Measurements from ENCODE around the gene NOM1. TPM values are rescaled to one million over a fixed set of nuclear protein-coding genes. Genes with fewer than 3 reads are reported as not detected.
A peak's percentile ranks its signal among the peaks of the same experiment; 100 is the strongest.

The NOM1 gene
- polyA plus RNA-seq, 1 donor = 21.2 TPM

DNA sequence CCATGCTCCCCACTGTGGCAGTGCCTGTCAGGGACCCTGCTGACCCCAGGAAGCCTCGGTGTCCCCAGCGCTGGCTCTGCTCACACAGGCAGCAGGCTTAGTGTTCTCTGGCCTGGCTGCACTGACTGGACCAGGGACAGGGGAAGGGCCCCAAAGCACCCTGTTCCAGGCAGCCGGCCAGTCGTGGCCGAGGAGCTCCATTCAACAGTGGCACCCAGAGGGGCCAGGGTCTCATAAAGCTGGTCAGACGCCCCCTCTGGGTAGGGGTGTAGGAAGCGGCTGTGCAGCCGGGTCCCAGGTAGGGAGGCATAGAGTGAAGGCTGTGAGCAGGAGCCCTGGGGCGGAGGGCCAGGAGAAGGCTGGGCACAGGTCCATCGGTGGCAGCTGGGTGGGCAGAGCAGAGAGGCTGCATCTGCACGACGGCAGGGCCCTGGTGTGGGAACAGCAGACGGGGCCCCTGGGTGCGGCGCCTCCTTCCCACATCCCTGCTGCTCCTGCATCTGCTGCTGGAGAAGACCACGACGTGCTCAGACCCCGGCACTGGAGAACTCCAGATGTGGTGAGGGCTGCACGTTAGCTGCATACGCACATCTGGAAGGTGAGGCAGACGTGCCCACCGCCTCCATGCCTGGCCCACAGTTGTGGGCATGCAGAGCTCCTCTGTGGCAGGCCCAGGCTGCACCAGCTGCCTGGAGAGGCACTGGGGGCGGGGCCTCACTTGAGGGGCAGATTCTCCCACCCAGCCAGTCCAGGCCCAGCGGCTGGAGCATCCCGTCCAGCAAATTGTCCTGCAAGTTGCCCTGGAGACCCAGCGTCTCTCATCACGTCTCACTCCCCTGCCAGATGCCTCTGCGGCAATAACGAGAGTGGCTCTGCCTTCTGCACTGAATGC is 35.8 kb downstream of the NOM1 start:
- DNase-seq = no peak
- no peaks in the 10 kb centered on the region for H3K36me3 ChIP-seq (ENCODE audit: control insufficient read depth, insufficient read depth, low read length)
- no peaks in the 10 kb centered on the region for H3K4me1 ChIP-seq (ENCODE audit: control insufficient read depth, insufficient read depth, low read length)
- no peaks in the 10 kb centered on the region for H3K9me3 ChIP-seq (ENCODE audit: control insufficient read depth, low read depth, low read length)
- no peak overlapping the region for H3K4me3 ChIP-seq (ENCODE audit: low read length)
- no CpG with 5 or more reads among the region's 29 CpGs for WGBS (ENCODE audit: insufficient coverage, low lambda C conversion rate)
- H3K27me3 ChIP-seq (ENCODE audit: control insufficient read depth, insufficient read depth, low read length) = no peaks in the 10 kb centered on the region
- H3K27ac ChIP-seq (ENCODE audit: low read length) = no peak overlapping the region

DNA sequence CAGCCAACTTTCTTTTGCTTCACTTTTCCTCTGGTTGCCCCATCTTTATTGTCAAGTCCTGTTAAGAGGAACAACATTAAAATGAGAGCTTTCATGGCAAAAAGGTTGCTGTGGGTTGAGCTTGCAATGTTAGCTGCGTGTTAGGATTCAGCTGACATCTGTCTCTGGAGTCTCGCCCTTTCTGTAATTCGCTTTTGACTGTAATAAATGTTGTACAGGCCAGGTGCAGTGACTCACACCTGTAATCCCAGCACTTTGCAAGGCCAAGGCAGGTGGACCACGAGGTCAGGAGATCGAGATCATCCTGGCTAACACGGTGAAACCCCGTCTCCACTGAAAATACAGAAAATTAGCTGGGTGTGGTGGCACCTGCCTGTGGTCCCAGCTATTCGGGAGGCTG is 36.9 kb downstream of the NOM1 start:
- no CpG with 5 or more reads among the region's 8 CpGs for WGBS (ENCODE audit: insufficient coverage, low lambda C conversion rate)
- Histone ChIP-seq H3K27ac (ENCODE audit: low read length) (no peak overlapping the region), H3K36me3 (ENCODE audit: control insufficient read depth, insufficient read depth, low read length) (no peaks in the 10 kb centered on the region), H3K4me3 (ENCODE audit: low read length) (no peak overlapping the region), H3K9me3 (ENCODE audit: control insufficient read depth, low read depth, low read length) (no peaks in the 10 kb centered on the region), H3K4me1 (ENCODE audit: control insufficient read depth, insufficient read depth, low read length) (no peaks in the 10 kb centered on the region), H3K27me3 (ENCODE audit: control insufficient read depth, insufficient read depth, low read length) (no peaks in the 10 kb centered on the region)
- no peak for DNase-seq

DNA sequence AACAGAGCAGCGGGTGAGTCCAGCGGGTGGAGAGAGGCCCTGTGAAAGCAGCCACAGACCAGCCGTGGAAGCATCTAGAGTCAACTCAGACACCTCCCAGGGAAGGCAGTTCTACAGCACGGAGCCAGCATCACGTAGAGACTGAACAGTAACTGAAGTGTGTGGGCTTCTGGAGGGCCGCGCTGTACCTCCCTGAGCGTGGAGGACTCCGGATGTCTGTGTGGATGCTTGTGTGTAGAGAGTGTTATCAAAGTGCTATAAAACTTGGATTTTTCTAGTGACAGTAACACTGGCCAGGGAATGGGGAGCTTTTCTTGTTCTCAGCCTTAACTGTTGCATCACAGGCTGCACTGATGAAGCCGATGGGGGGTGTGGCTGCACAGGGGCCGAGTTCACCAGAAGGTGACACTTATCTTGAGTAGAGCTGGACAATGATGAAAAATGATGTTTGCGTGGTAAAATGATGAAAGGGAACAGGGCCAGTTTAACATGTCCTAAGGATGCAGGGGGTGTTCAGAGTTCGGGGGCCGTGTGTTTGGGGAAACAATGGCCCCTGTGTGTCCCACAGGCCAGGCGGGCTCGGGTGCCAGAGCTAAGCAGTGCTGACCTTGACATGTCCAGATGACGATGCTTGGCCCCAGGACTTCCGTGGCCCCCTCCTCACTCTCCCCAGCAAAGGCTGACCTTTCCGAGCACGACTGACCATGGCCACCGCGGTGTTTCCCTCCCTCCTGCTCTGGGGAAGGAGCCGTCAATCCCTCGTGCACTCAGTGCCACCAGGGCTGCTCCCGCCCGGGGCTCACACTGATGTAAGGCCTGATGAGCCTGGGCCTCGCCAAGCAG is 39.1 kb downstream of the NOM1 start:
- peaks cover 3% of the 10 kb centered on the region for H3K27me3 ChIP-seq (ENCODE audit: control insufficient read depth, insufficient read depth, low read length)
- no peaks in the 10 kb centered on the region for H3K36me3 ChIP-seq (ENCODE audit: control insufficient read depth, insufficient read depth, low read length)
- no peak overlapping the region for H3K27ac ChIP-seq (ENCODE audit: low read length)
- WGBS (ENCODE audit: insufficient coverage, low lambda C conversion rate) = no CpG with 5 or more reads among the region's 27 CpGs
- H3K9me3 ChIP-seq (ENCODE audit: control insufficient read depth, low read depth, low read length) = no peaks in the 10 kb centered on the region
- DNase-seq = no peak
- peaks cover 6% of the 10 kb centered on the region for H3K4me1 ChIP-seq (ENCODE audit: control insufficient read depth, insufficient read depth, low read length)
- H3K4me3 ChIP-seq (ENCODE audit: low read length) = no peak overlapping the region

DNA sequence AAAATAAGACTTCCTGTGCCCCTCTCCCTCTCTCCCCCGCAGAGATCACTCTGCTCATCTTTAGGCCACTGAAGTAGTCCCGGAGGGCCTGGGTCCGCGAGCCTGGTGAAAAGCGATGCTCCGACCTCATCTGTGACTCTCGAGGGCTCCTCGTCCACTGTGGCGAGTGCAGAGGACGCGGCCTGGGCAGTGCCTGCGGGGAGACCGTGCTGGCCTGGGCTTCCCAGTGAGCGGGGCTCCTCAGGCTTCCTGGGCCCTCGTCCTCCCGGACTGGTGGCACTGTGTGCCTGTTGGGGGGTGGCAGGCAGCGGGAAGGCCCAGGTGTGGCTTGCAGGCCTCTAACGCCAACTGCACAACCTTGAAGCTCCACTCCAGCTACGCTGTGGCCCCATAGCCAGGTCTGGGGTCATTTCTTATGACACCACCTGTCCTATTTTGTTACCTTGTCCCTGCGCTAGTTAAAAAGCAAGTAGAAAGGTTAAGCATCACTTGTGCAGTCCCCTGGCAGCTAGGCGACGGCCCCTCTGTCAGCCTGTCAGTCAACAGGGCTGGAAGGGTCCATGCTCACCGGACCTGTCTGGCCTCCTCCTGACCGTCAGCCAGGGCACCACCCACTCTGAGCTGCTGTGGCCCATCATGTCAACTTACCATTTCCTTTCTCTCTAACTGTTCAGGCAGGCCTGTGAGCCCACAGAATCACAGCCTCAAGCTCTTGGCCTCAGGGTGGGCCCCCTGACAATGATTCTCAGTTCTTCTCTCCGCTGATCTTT is 40.4 kb downstream of the NOM1 start:
- peaks cover 6% of the 10 kb centered on the region for H3K4me1 ChIP-seq (ENCODE audit: control insufficient read depth, insufficient read depth, low read length)
- no CpG with 5 or more reads among the region's 25 CpGs for WGBS (ENCODE audit: insufficient coverage, low lambda C conversion rate)
- H3K9me3 ChIP-seq (ENCODE audit: control insufficient read depth, low read depth, low read length) = no peaks in the 10 kb centered on the region
- DNase-seq = no peak
- H3K36me3 ChIP-seq (ENCODE audit: control insufficient read depth, insufficient read depth, low read length) = no peaks in the 10 kb centered on the region
- H3K27me3 ChIP-seq (ENCODE audit: control insufficient read depth, insufficient read depth, low read length) = peaks cover 3% of the 10 kb centered on the region
- H3K27ac ChIP-seq (ENCODE audit: low read length) = no peak overlapping the region
- no peak overlapping the region for H3K4me3 ChIP-seq (ENCODE audit: low read length)

DNA sequence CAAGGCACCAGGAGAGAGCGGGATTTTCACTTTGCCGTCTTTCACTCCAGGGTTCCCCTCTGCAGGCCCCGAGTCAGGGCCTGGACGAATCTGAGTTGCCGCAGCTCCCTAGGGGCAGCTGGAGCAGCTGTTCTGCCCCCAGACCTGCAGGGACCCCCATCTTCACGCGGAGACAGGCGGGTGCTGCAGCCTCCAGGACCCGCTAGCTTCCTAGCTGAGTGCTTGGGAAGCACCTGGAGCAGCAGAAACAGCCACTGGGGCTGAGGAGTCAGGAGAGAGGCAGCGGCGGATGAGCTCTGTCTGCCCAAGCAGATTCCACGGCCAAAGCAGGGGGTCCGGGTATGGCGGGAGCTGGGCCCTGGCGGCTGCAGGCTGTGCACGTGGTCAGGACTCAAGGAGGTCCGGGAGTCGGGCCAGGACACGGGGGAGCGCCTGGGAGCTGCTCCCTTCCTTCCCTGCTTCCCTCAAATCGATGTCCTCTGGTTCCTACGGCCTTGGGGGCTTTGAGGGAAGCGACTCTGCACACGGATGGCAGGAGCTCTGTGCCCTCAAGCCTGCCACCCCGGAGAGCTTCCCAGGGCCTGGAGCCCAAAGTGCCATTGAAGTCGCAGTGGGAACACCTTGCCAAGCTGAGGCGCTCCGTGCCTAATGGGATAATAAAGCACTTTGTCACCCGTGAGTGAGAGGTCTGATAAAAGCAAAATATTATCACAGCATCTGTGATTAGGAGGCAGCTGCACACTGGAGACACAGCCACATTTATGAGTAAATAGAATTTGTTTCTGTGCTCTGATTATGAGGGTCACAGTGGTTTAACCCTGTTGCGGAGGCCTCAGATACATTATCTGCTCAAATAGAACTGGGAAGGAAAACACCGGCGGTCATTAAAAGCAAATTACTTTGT is 43.8 kb downstream of the NOM1 start:
- no CpG with 5 or more reads among the region's 32 CpGs for WGBS (ENCODE audit: insufficient coverage, low lambda C conversion rate)
- Histone ChIP-seq H3K4me3 (ENCODE audit: low read length) (no peak overlapping the region), H3K27me3 (ENCODE audit: control insufficient read depth, insufficient read depth, low read length) (peaks cover 7% of the 10 kb centered on the region), H3K27ac (ENCODE audit: low read length) (no peak overlapping the region), H3K9me3 (ENCODE audit: control insufficient read depth, low read depth, low read length) (no peaks in the 10 kb centered on the region), H3K36me3 (ENCODE audit: control insufficient read depth, insufficient read depth, low read length) (no peaks in the 10 kb centered on the region), H3K4me1 (ENCODE audit: control insufficient read depth, insufficient read depth, low read length) (peaks cover 6% of the 10 kb centered on the region)
- peak in 1 of 2 donors; percentile 55 for DNase-seq

DNA sequence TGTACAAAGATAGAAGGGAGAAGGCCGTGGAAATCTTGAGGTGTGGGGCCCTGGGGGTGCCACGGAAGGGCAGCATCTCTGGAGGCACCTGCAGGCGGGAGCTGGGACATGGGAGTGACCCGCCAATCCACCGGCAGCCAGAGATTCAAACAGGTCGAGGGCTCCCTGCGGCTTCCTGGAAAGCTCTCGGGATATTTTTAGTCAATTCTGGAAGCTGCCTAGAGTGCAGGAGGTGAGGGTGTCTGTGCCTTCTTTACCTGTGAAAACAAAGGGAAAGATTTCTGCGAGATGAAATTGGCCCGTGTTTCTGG is 44.4 kb downstream of the NOM1 start:
- H3K27me3 ChIP-seq (ENCODE audit: control insufficient read depth, insufficient read depth, low read length) = peaks cover 12% of the 10 kb centered on the region
- H3K9me3 ChIP-seq (ENCODE audit: control insufficient read depth, low read depth, low read length) = no peaks in the 10 kb centered on the region
- no peak for DNase-seq
- no peak overlapping the region for H3K27ac ChIP-seq (ENCODE audit: low read length)
- H3K4me1 ChIP-seq (ENCODE audit: control insufficient read depth, insufficient read depth, low read length) = peaks cover 8% of the 10 kb centered on the region
- no CpG with 5 or more reads among the region's 10 CpGs for WGBS (ENCODE audit: insufficient coverage, low lambda C conversion rate)
- no peak overlapping the region for H3K4me3 ChIP-seq (ENCODE audit: low read length)
- H3K36me3 ChIP-seq (ENCODE audit: control insufficient read depth, insufficient read depth, low read length) = no peaks in the 10 kb centered on the region

DNA sequence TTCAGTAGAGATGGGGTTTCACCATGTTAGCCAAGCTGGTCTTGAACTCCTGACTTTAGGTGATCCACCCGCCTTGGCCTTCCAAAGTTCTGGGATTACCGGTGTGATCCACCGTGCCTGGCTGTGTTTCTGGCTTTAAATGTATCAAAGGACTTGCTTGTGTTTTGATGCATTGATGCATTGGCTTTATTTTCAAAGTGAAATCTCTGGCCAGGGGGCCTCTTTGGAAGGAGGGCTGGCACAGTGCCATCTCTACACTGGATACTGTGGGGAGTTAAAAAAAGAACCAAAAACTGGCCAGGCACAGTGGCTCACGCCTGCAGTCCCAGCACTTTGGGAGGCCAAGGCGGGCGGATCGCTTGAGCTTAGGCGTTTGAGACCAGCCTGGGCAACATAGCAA is 44.9 kb downstream of the NOM1 start:
- Histone ChIP-seq H3K4me1 (ENCODE audit: control insufficient read depth, insufficient read depth, low read length) (peaks cover 13% of the 10 kb centered on the region), H3K27ac (ENCODE audit: low read length) (no peak overlapping the region), H3K9me3 (ENCODE audit: control insufficient read depth, low read depth, low read length) (no peaks in the 10 kb centered on the region), H3K36me3 (ENCODE audit: control insufficient read depth, insufficient read depth, low read length) (no peaks in the 10 kb centered on the region), H3K27me3 (ENCODE audit: control insufficient read depth, insufficient read depth, low read length) (peaks cover 17% of the 10 kb centered on the region), H3K4me3 (ENCODE audit: low read length) (no peak overlapping the region)
- WGBS (ENCODE audit: insufficient coverage, low lambda C conversion rate) = 100% methylated on average over 1 of the region's 8 CpGs
- no peak for DNase-seq

DNA sequence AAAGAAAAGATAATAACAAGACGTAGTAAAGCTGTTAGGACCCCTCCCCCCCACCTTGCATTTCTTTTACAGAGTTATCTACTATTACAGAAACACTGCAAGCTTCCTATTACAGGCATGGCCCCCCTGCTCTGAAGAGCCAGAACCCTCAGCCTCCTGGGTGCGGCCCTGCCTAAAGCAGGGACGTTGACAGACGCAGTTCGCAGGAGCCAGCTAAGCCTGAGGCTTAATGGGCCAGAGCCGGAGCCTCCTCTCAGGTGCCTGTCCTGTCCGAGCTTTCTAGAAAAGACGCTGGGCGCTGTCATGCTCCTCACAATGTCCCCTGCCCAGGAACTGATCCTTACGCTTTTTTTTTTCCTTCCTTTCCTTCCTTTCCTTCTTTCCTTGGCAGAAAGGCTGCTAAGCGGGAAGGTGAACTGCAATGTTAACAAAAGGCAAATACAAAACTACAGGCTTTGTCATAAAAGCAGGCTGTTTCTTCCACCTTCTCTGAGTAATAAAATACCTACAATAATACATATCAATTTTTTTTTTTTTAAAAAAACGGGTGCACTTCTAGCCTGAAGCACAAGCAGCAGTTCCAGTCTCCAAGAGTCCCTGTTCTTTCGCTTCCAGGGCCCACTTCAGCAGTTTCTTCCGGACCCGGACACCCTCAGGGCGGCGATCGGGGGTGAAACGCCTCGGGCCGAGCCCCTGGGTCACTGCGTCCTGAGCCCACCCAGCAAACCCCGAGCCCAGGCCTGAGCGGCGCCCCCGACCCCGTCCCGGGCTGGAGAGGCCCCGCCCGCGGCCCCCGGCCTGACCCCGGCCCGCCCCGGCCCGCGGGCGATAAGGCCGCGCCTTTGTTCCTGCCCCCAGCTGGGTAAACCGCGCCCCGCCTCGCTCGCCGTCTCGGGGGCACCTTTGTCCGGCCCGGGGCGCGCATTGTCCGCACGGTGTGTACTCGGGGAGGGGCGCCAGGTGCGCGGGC is 49.8 kb downstream of the NOM1 start:
- DNase-seq = peak in 1 of 2 donors; percentile 61
- peak overlapping the region; percentile 64 for H3K27ac ChIP-seq (ENCODE audit: low read length)
- H3K27me3 ChIP-seq (ENCODE audit: control insufficient read depth, insufficient read depth, low read length) = peaks cover 53% of the 10 kb centered on the region
- peaks cover 8% of the 10 kb centered on the region for H3K9me3 ChIP-seq (ENCODE audit: control insufficient read depth, low read depth, low read length)
- peak overlapping the region; percentile 39 for H3K4me3 ChIP-seq (ENCODE audit: low read length)
- peaks cover 26% of the 10 kb centered on the region for H3K4me1 ChIP-seq (ENCODE audit: control insufficient read depth, insufficient read depth, low read length)
- WGBS (ENCODE audit: insufficient coverage, low lambda C conversion rate) = 24% methylated on average over 3 of the region's 57 CpGs
- peaks cover under 1% of the 10 kb centered on the region for H3K36me3 ChIP-seq (ENCODE audit: control insufficient read depth, insufficient read depth, low read length)

Data from large intestine (tissue), 3 donors.